Suprapubic skin (tissue), 4 donors: ENCODE measurements around the gene SEMA4C. TPM values are rescaled to one million over a fixed set of nuclear protein-coding genes. Genes with fewer than 3 reads are reported as not detected.
"Not testable (repeated sequence)": the region's sequence is repeated elsewhere in the genome, so short reads cannot be mapped to it uniquely, and the experiment has no call there.

Experiments used
- DNase-seq, 2 donors: peaks; one replicate each; pipeline ENCODE4 v3.0.0-alpha.2; 2019; ENCODE audit warnings: low spot score in 2 of 2
- H3K27ac ChIP-seq: fragments of 200-600 bp; sonication (generic); one replicate; pipeline ENCODE4 v1.5.1; 2019
- H3K27me3 ChIP-seq: fragments of 200-600 bp; sonication (generic); one replicate; pipeline ENCODE4 v1.5.1; 2019
- H3K36me3 ChIP-seq: fragments of 200-600 bp; sonication (generic); one replicate; pipeline ENCODE4 v1.5.1; 2019
- H3K4me1 ChIP-seq: fragments of 200-600 bp; sonication (generic); one replicate; pipeline ENCODE4 v1.5.1; 2019
- H3K4me3 ChIP-seq: fragments of 200-600 bp; sonication (generic); one replicate; pipeline ENCODE4 v1.5.1; 2019; ENCODE audit warnings: mild to moderate bottlenecking
- H3K9me3 ChIP-seq: fragments of 200-600 bp; sonication (generic); one replicate; pipeline ENCODE4 v1.5.1; 2019
- CTCF ChIP-seq, 2 donors: fragments of 200-600 bp in 1 of 2; fragments of 450-650 bp in 1 of 2; sonication (generic) in 1 of 2; IDR thresholded peaks; one replicate each; pipeline ENCODE4 v1.5.1; 2016 to 2019; ENCODE audit warnings: antibody characterized with exemption in 2 of 2, mild to moderate bottlenecking in 1 of 2, moderate library complexity in 1 of 2
- EP300 ChIP-seq: sonication (generic); formaldehyde crosslinking; IDR thresholded peaks from one replicate; pipeline ENCODE4 v1.6.1; 2017; ENCODE audit warnings: antibody characterized with exemption
- POLR2A ChIP-seq, 2 donors: fragments of 450-650 bp; IDR thresholded peaks; one replicate each; pipeline ENCODE4 v1.6.1; 2017; ENCODE audit warnings: antibody characterized with exemption in 2 of 2, mild to moderate bottlenecking in 2 of 2, moderate library complexity in 2 of 2
- POLR2AphosphoS5 ChIP-seq, 3 donors: sonication (generic); formaldehyde crosslinking; IDR thresholded peaks; one replicate each; pipeline ENCODE4 v1.6.1; 2017; ENCODE audit warnings: antibody characterized with exemption in 3 of 3
- WGBS: methylation state at CpG from one replicate; pipeline ENCODE4 v1.1.5; 2018; 5-methylcytosine and 5-hydroxymethylcytosine counted together
- total RNA-seq, 4 donors: library from RNA; depleted of rRNA; stranded (reverse); fragments of >200 nt; gene quantifications; one replicate each; pipeline ENCODE4 v1.1.0, GENCODE V29; 2016

Gene SEMA4C
- total RNA-seq, 4 donors from 2014 or later, result 15.7 to 28.2 (median 23.5) TPM

- Histone ChIP-seq H3K4me3 (peak overlapping the region; percentile 99), H3K36me3 (peaks cover 47% of the 10 kb centered on the region), H3K27ac (peak overlapping the region; percentile 98), H3K4me1 (peaks cover 42% of the 10 kb centered on the region), H3K9me3 (no peaks in the 10 kb centered on the region), H3K27me3 (no peaks in the 10 kb centered on the region)
- WGBS, result 68% methylated on average over 3 of the region's 8 CpGs
- peak in 1 of 2 donors; percentile 65 for DNase-seq
- TF ChIP-seq POLR2AphosphoS5 (IDR thresholded peaks at IDR 0.05) (no peak), CTCF (IDR thresholded peaks at IDR 0.05) (no peak), POLR2A (IDR thresholded peaks at IDR 0.05) (no peak), EP300 (no peak)
These were observed 3.3 kb downstream of the SEMA4C start for GRCh38 chr2:96866586-96866985.

GRCh38 chr2:96866149-96866548 lies 3.7 kb downstream of the SEMA4C start:
- H3K4me1 ChIP-seq, result peaks cover 40% of the 10 kb centered on the region
- H3K27me3 ChIP-seq, result no peaks in the 10 kb centered on the region
- TF ChIP-seq POLR2A (IDR thresholded peaks at IDR 0.05) (no peak), POLR2AphosphoS5 (IDR thresholded peaks at IDR 0.05) (no peak), CTCF (IDR thresholded peaks at IDR 0.05) (no peak), EP300 (no peak)
- DNase-seq, result peak in 1 of 2 donors; percentile 71
- H3K27ac ChIP-seq, result no peak overlapping the region
- peaks cover 52% of the 10 kb centered on the region for H3K36me3 ChIP-seq
- H3K9me3 ChIP-seq, result no peaks in the 10 kb centered on the region
- no CpG with 5 or more reads among the region's 14 CpGs for WGBS
- H3K4me3 ChIP-seq, result no peak overlapping the region

- H3K27me3 ChIP-seq, result no peaks in the 10 kb centered on the region
- TF ChIP-seq POLR2AphosphoS5 (IDR thresholded peaks at IDR 0.05) (no peak), CTCF (IDR thresholded peaks at IDR 0.05) (no peak), EP300 (no peak), POLR2A (IDR thresholded peaks at IDR 0.05) (no peak)
- no peak overlapping the region for H3K4me3 ChIP-seq
- H3K27ac ChIP-seq, result no peak overlapping the region
- DNase-seq, result no peak
- peaks cover 57% of the 10 kb centered on the region for H3K36me3 ChIP-seq
- H3K4me1 ChIP-seq, result peaks cover 37% of the 10 kb centered on the region
- no peaks in the 10 kb centered on the region for H3K9me3 ChIP-seq
- WGBS, result 78% methylated on average over 16 of the region's 16 CpGs
These were observed 4.2 kb downstream of the SEMA4C start for GRCh38 chr2:96865654-96866053.

GRCh38 chr2:96864343-96865091 lies 5.4 kb downstream of the SEMA4C start:
- Histone ChIP-seq H3K36me3 (peaks cover 66% of the 10 kb centered on the region), H3K9me3 (no peaks in the 10 kb centered on the region), H3K27me3 (no peaks in the 10 kb centered on the region), H3K4me1 (peaks cover 40% of the 10 kb centered on the region), H3K27ac (no peak overlapping the region), H3K4me3 (no peak overlapping the region)
- 85% methylated on average over 18 of the region's 25 CpGs for WGBS
- peak in 1 of 2 donors; percentile 62 for DNase-seq
- no peak for TF ChIP-seq POLR2A (IDR thresholded peaks at IDR 0.05)
- TF ChIP-seq EP300, result no peak
- no peak for TF ChIP-seq CTCF (IDR thresholded peaks at IDR 0.05)
- TF ChIP-seq POLR2AphosphoS5 (IDR thresholded peaks at IDR 0.05), result no peak

GRCh38 chr2:96863575-96864342 lies 6.1 kb downstream of the SEMA4C start:
- 100% methylated on average over 2 of the region's 19 CpGs for WGBS
- TF ChIP-seq POLR2A (IDR thresholded peaks at IDR 0.05) (no peak), POLR2AphosphoS5 (IDR thresholded peaks at IDR 0.05) (no peak), CTCF (IDR thresholded peaks at IDR 0.05) (no peak), EP300 (no peak)

GRCh38 chr2:96863056-96863455 lies 6.8 kb downstream of the SEMA4C start:
- Histone ChIP-seq H3K36me3 (peaks cover 66% of the 10 kb centered on the region), H3K4me1 (peaks cover 50% of the 10 kb centered on the region)
- DNase-seq, H3K9me3 ChIP-seq, H3K4me3 ChIP-seq, H3K27me3 ChIP-seq, H3K27ac ChIP-seq: not testable (repeated sequence)
- WGBS, result 85% methylated on average over 4 of the region's 4 CpGs

More at GRCh38 chr2:96863575-96864342, 6.1 kb downstream of the SEMA4C start:
- DNase-seq, result no peak
- H3K36me3 ChIP-seq, result peaks cover 66% of the 10 kb centered on the region
- no peaks in the 10 kb centered on the region for H3K9me3 ChIP-seq
- H3K27ac ChIP-seq, result no peak overlapping the region
- no peak overlapping the region for H3K4me3 ChIP-seq
- no peaks in the 10 kb centered on the region for H3K27me3 ChIP-seq
- peaks cover 48% of the 10 kb centered on the region for H3K4me1 ChIP-seq
